Measurements from ENCODE around the gene SLC6A19. TPM values are rescaled to one million over a fixed set of nuclear protein-coding genes. Genes with fewer than 3 reads are reported as not detected.
A peak's percentile ranks its signal among the peaks of the same experiment; 100 is the strongest.
"Not testable (repeated sequence)": the region's sequence is repeated elsewhere in the genome, so short reads cannot be mapped to it uniquely, and the experiment has no call there.

The SLC6A19 gene
- not detected for polyA plus RNA-seq

GRCh38 chr5:1201327-1202025 is at the start of gene SLC6A19:
TSS of gene SLC6A19 (plus strand) at chr5:1201595. CDS start at chr5:1201651, 56 bp downstream.
- H3K36me3 Mint-ChIP-seq: no peaks in the 10 kb centered on the region
- H3K27me3 Mint-ChIP-seq: peaks cover 12% of the 10 kb centered on the region
- no peak within 1 kb of the TSS for H3K27ac Mint-ChIP-seq
- H3K9me3 Mint-ChIP-seq: no peaks in the 10 kb centered on the region
- no peaks in the 10 kb centered on the region for H3K4me1 Mint-ChIP-seq
- H3K4me3 Mint-ChIP-seq: no peak within 1 kb of the TSS

GRCh38 chr5:1152156-1152555 is 49.2 kb upstream of the SLC6A19 start:
- H3K4me3 Mint-ChIP-seq: peak overlapping the region; percentile 68 to 91 (median 77)
- peaks cover 0 to 1% (median 0%) of the 10 kb centered on the region in 3 donors for H3K9me3 Mint-ChIP-seq
- H3K27me3 Mint-ChIP-seq: peaks cover 20% of the 10 kb centered on the region
- peak overlapping the region; percentile 87 to 99 (median 98) for H3K27ac Mint-ChIP-seq
- H3K36me3 Mint-ChIP-seq: peaks cover 5% of the 10 kb centered on the region
- H3K4me1 Mint-ChIP-seq: peaks cover 21 to 34% (median 29%) of the 10 kb centered on the region in 3 donors

GRCh38 chr5:1152771-1153282 is 48.6 kb upstream of the SLC6A19 start:
- Mint-ChIP-seq H3K9me3 (peaks cover 1 to 4% (median 4%) of the 10 kb centered on the region in 3 donors), H3K4me3 (peak overlapping the region; percentile 68 to 91 (median 82)), H3K36me3 (peaks cover 6% of the 10 kb centered on the region), H3K27me3 (peaks cover 22% of the 10 kb centered on the region), H3K27ac (peak overlapping the region; percentile 95 to 99 (median 98)), H3K4me1 (peaks cover 21 to 35% (median 29%) of the 10 kb centered on the region in 3 donors)

GRCh38 chr5:1153428-1153827 is 48.0 kb upstream of the SLC6A19 start:
- H3K9me3 Mint-ChIP-seq: peaks cover 1 to 5% (median 4%) of the 10 kb centered on the region in 3 donors
- peak overlapping the region; percentile 95 to 99 (median 98) for H3K27ac Mint-ChIP-seq
- peak overlapping the region; percentile 68 to 91 (median 82) for H3K4me3 Mint-ChIP-seq
- H3K4me1 Mint-ChIP-seq: peaks cover 21 to 35% (median 30%) of the 10 kb centered on the region in 3 donors
- H3K27me3 Mint-ChIP-seq: peaks cover 22% of the 10 kb centered on the region
- peaks cover 7% of the 10 kb centered on the region for H3K36me3 Mint-ChIP-seq

- Mint-ChIP-seq H3K4me1 (peaks cover 18 to 29% (median 28%) of the 10 kb centered on the region in 3 donors), H3K36me3 (peaks cover 6% of the 10 kb centered on the region), H3K27ac (no peak overlapping the region), H3K9me3 (peaks cover 1 to 5% (median 4%) of the 10 kb centered on the region in 3 donors), H3K27me3 (peaks cover 26% of the 10 kb centered on the region), H3K4me3 (peak overlapping the region in 3 of 4 donors; percentile 84 to 87 (median 85))
Measured at GRCh38 chr5:1155191-1156032, 46.0 kb upstream of the SLC6A19 start.

- H3K9me3 Mint-ChIP-seq: peaks cover 1 to 5% (median 4%) of the 10 kb centered on the region in 3 donors
- H3K4me3 Mint-ChIP-seq: peak overlapping the region in 3 of 4 donors; percentile 47 to 85 (median 55)
- peak overlapping the region in 1 of 3 donors; percentile 35 for H3K27ac Mint-ChIP-seq
- H3K4me1 Mint-ChIP-seq: peaks cover 16 to 26% (median 24%) of the 10 kb centered on the region in 3 donors
- H3K36me3 Mint-ChIP-seq: peaks cover 4% of the 10 kb centered on the region
- H3K27me3 Mint-ChIP-seq: peaks cover 20% of the 10 kb centered on the region
Measured at GRCh38 chr5:1156033-1156753, 45.2 kb upstream of the SLC6A19 start.

- H3K27me3 Mint-ChIP-seq: peaks cover 20% of the 10 kb centered on the region
- peaks cover 1 to 5% (median 4%) of the 10 kb centered on the region in 3 donors for H3K9me3 Mint-ChIP-seq
- peaks cover 16 to 23% (median 22%) of the 10 kb centered on the region in 3 donors for H3K4me1 Mint-ChIP-seq
- peaks cover 4% of the 10 kb centered on the region for H3K36me3 Mint-ChIP-seq
- H3K27ac Mint-ChIP-seq: peak overlapping the region in 1 of 3 donors; percentile 35
- H3K4me3 Mint-ChIP-seq: peak overlapping the region in 3 of 4 donors; percentile 55 to 85 (median 55)
Measured at GRCh38 chr5:1156754-1157460, 44.5 kb upstream of the SLC6A19 start.

- H3K9me3 Mint-ChIP-seq, H3K36me3 Mint-ChIP-seq: not testable (repeated sequence)
- Mint-ChIP-seq H3K4me3 (peak overlapping the region in 3 of 4 donors; percentile 13 to 64 (median 32)), H3K27ac (peak overlapping the region in 1 of 3 donors; percentile 68), H3K4me1 (peaks cover 10 to 18% (median 17%) of the 10 kb centered on the region in 3 donors), H3K27me3 (peaks cover 20% of the 10 kb centered on the region)
Measured at GRCh38 chr5:1157461-1157986, 43.9 kb upstream of the SLC6A19 start.

GRCh38 chr5:1158647-1159340 is 42.6 kb upstream of the SLC6A19 start:
- peak overlapping the region in 2 of 3 donors; percentile 7 to 84 for H3K27ac Mint-ChIP-seq
- peaks cover 6% of the 10 kb centered on the region for H3K36me3 Mint-ChIP-seq
- peaks cover 0 to 5% (median 4%) of the 10 kb centered on the region in 3 donors for H3K9me3 Mint-ChIP-seq
- H3K4me1 Mint-ChIP-seq: peaks cover 6 to 15% (median 13%) of the 10 kb centered on the region in 3 donors
- peaks cover 20% of the 10 kb centered on the region for H3K27me3 Mint-ChIP-seq
- peak overlapping the region in 2 of 4 donors; percentile 22 to 64 for H3K4me3 Mint-ChIP-seq

- peaks cover 5% of the 10 kb centered on the region for H3K36me3 Mint-ChIP-seq
- peak overlapping the region in 1 of 3 donors; percentile 7 for H3K27ac Mint-ChIP-seq
- no peak overlapping the region for H3K4me3 Mint-ChIP-seq
- H3K4me1 Mint-ChIP-seq: peaks cover 6 to 10% (median 8%) of the 10 kb centered on the region in 3 donors
- H3K9me3 Mint-ChIP-seq: peaks cover 0 to 5% (median 4%) of the 10 kb centered on the region in 3 donors
- H3K27me3 Mint-ChIP-seq: peaks cover 15% of the 10 kb centered on the region
Measured at GRCh38 chr5:1159341-1159675, 42.1 kb upstream of the SLC6A19 start.

GRCh38 chr5:1159774-1160406 is 41.5 kb upstream of the SLC6A19 start:
- peaks cover 4% of the 10 kb centered on the region for H3K36me3 Mint-ChIP-seq

GRCh38 chr5:1161108-1161832 is 40.1 kb upstream of the SLC6A19 start:
- Mint-ChIP-seq H3K27me3 (peaks cover 13% of the 10 kb centered on the region), H3K36me3 (peaks cover 4% of the 10 kb centered on the region), H3K27ac (no peak overlapping the region), H3K9me3 (peaks cover 0 to 5% (median 4%) of the 10 kb centered on the region in 3 donors), H3K4me3 (no peak overlapping the region), H3K4me1 (peaks cover 6 to 8% (median 7%) of the 10 kb centered on the region in 3 donors)

More at GRCh38 chr5:1159774-1160406, 41.5 kb upstream of the SLC6A19 start:
- Mint-ChIP-seq H3K27ac (peak overlapping the region in 1 of 3 donors; percentile 6), H3K27me3 (peaks cover 13% of the 10 kb centered on the region), H3K4me1 (peaks cover 6 to 8% (median 7%) of the 10 kb centered on the region in 3 donors), H3K4me3 (no peak overlapping the region), H3K9me3 (peaks cover 0 to 5% (median 4%) of the 10 kb centered on the region in 3 donors)
